ENCODE measurements around the gene CLSTN2.

- TF ChIP-seq EZH2 (IDR thresholded peaks at IDR 0.05; ENCODE audit: low read depth), result no peak
- TF ChIP-seq CTCF (conservative IDR thresholded peaks at IDR 0.05), result no peak
Measured at GRCh38 chr3:140466535-140466934, 531.5 kb downstream of the CLSTN2 start.

Data from PC-9 (cell line).